ENCODE data around the gene FSTL3.
"Not testable (repeated sequence)": the region's sequence is repeated elsewhere in the genome, so short reads cannot be mapped to it uniquely, and the experiment has no call there.

Gene FSTL3

GRCh38 chr19:682678-683320, 6.6 kb downstream of the FSTL3 start:
- no peak for DNase-seq (ENCODE audit: low read depth)

GRCh38 chr19:685454-685931, 9.3 kb downstream of the FSTL3 start:
- no peak for DNase-seq (ENCODE audit: low read depth)

DNA sequence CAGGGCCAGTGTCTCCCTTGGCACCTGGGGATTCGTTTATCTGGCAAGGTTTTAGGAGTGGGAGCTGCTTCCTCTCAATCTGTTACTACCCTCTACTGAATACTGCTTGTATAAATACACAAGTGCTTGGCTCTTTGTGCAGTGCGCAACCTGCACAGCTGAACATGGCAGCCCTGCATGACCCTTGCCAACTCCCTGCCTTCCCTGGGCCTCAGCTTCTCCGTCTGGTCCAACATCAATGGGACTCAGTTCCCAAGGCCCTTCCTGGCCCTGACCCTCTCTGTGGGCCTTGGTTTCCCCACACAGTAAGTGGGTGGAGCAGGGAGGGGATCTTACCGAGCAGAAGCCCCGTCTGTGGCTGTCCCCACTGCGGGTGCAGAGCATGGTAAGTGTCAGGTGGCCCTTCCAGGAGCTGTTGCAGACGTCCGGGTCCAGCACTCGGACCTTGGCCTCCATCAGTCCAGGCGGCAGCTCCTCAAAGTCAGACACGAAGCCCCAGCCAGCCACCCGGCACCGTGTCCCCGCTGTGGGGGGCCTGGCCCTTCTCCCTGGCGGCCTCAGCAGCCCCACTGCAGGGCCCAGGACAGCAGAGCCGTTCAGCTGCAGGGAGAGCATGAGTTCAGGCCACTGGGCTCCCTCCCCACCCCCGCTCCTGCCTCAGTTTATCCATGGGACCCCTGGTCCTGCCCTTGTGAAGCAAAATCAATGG, 10.6 kb downstream of the FSTL3 start:
- DNase-seq (ENCODE audit: low read depth), result no peak

- DNase-seq (ENCODE audit: low read depth), result no peak
Measured at GRCh38 chr19:687569-688166, 11.5 kb downstream of the FSTL3 start.

- DNase-seq (ENCODE audit: low read depth), result no peak
Measured at GRCh38 chr19:688214-688613, 12.0 kb downstream of the FSTL3 start.

DNA sequence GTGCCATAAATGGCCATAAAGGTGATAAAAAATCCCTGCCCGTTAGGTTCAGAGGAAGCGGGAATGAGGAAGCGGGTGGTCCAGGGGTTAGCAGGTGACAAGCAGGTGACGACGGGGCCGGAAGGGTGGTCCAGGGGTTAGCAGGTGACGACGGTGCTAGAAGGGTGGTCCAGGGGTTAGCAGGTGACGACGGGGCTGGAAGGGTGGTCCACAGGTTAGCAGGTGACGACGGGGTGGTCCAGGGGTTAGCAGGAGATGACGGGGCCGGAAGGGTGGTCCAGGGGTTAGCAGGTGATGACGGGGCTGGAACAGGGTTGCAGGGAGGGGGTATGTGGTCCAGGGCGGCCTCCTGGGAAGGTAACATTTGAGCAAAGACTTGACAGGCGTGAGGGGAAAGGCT, 12.8 kb downstream of the FSTL3 start:
- DNase-seq (ENCODE audit: low read depth), result no peak

GRCh38 chr19:690203-690602, 14.0 kb downstream of the FSTL3 start:
- no peak for DNase-seq (ENCODE audit: low read depth)

- DNase-seq (ENCODE audit: low read depth), result no peak
Measured at GRCh38 chr19:694481-695351, 18.5 kb downstream of the FSTL3 start.

DNA sequence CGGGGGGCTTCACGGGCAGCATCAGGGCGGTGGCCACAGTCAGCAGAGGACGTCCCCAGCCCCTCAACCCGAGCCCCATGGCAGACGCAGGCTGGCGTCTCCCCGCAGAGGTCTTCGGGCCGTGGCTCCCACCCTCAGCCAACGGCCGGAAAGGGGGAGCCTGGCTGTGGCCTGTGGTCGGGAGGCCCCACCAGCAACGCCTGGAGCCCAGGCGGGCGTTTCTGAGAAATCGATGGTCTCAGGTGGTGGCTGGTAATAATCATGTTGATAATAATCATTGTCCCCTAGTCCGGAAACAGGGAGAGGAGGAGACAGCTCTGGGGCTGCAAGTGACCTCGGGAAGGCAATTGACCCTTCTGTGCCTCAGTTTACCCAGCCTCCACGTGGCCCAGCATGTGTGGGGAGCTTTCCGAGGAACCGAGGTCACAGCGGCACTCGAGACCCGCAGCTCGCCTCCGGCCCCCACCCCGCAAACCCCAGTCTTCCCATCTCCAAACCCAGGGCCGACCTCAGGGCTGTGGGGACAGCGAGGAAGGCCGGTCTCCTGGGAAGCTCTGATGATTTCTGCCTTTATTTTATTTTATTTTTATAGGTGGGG, 19.3 kb downstream of the FSTL3 start, which contains the start of gene PRSS57:
Gene PRSS57 (minus strand): TSS at position 101 of the 598 bp plus-strand sequence. CDS start 22 bp downstream, at position 79.
- DNase-seq (ENCODE audit: low read depth), result no peak

- DNase-seq (ENCODE audit: low read depth), result not testable (repeated sequence)
Measured at GRCh38 chr19:698529-698928, 22.3 kb downstream of the FSTL3 start.

- DNase-seq (ENCODE audit: low read depth), result not testable (repeated sequence)
Measured at GRCh38 chr19:699885-700284, 23.7 kb downstream of the FSTL3 start.

- not testable (repeated sequence) for DNase-seq (ENCODE audit: low read depth)
Measured at GRCh38 chr19:702847-703246, 26.7 kb downstream of the FSTL3 start.

- no peak for DNase-seq (ENCODE audit: low read depth)
Measured at GRCh38 chr19:703329-703650, 27.1 kb downstream of the FSTL3 start.

DNA sequence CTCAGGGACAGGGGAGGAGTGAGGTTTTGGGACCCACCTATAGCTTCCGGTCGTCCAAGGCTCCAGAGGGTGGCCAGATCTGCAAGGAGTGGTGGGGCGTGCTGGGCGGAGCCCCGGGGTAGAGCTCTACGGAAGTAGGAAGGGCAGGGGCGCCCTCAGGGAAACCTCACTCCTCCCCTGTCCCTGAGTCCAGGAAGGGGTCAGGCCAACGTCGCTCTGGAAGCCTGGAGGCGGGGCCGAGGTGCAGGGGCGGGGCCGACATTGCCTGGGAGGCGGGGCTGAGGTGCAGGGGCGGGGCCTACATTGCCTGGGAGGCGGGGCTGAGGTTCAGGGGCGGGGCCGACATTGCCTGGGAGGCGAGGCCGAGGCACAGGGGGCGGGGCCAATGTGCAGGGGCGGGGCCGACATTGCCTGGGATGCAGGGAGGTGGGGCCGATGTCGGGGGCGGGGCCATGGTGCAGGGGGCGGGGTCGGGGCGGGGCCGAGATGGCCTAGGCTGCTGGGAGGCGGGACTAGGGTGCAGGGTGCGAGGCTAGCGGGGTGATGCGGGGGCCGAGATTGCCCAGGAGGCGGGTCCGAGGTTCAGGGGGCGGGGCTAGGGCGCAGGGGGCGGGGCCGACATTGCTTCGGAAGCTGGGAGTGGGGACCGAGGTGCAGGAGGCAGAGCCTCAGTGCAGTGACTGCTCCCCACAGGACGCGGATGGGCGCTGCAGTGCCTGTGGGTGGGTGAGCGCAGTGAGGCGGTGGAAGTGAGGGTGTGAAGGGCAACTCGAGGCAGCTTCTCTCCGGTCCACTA, 27.7 kb downstream of the FSTL3 start:
- peak; percentile 39 for DNase-seq (ENCODE audit: low read depth)

- no peak for DNase-seq (ENCODE audit: low read depth)
Measured at GRCh38 chr19:704447-704741, 28.2 kb downstream of the FSTL3 start.

DNA sequence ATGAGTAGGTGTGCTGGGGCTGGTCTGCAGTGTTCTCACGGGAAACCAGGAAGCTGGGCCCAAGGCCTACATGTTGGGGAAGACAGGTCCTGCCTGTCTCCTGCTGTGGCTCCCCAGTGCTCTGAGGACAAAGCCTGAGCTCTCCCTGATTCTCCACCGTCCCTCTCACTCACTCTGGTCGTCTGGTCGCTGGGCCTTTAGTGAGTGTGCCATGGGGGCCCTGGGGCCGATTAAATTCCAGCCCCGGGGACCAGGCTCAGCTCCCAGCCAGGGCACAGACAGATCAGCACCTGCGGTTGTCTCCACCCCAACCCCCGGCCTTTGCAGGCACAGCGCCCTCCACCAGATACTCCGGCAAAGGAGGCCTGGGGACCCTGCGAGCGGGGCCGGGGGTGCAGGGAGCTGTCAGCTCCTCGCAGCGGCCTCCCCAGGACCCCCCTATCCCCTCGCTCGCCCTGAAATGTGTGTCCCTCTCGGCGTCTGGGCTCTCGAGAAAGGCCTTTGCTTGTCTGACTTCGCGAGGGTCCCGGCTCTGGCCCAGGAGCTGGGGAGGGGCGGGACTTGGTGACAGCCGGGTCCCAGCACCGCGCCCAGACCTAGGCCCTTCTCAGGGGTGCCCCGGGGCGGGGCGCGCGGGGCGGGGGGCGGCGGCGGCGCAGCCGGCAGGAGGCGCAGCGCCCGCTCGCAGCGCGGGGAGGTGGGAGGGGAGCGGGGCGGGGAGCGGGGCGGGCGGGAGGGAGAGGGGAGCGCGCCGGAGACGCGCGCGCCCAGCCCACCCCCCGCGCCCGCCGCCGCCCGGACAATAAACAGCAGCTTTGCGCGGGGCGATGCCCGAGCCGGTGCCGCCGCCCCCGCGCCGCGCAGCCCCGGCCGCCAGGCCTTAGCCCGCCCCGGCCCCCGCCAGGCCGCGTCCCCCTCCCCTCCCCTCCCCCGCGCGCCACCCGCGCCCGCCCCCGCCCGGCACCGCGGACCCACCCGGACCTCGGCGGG, 32.3 kb downstream of the FSTL3 start, which contains the start of gene PALM:
Gene PALM (plus strand): TSS at position 782 of the 990 bp plus-strand sequence. CDS start 212 bp downstream, outside the sequence.
- DNase-seq (ENCODE audit: low read depth), result no peak

GRCh38 chr19:709196-709964, 33.2 kb downstream of the FSTL3 start:
- no peak for DNase-seq (ENCODE audit: low read depth)

GRCh38 chr19:709965-710571, 33.9 kb downstream of the FSTL3 start:
- no peak for DNase-seq (ENCODE audit: low read depth)

- DNase-seq (ENCODE audit: low read depth), result no peak
Measured at GRCh38 chr19:710767-711166, 34.6 kb downstream of the FSTL3 start.

Measured in activated T-helper 9 cell treated with anti-CD3 and anti-CD28 coated beads, Interleukin-2, amount 50 U/mL, for 16 hours (primary cell).